ENCODE data around the gene ASPG. TPM values are rescaled to one million over a fixed set of nuclear protein-coding genes. Genes with fewer than 3 reads are reported as not detected.

ASPG gene
- total and polyA plus RNA-seq, 4 donors: 0.50 to 1.6 (median 1.1) TPM

DNA sequence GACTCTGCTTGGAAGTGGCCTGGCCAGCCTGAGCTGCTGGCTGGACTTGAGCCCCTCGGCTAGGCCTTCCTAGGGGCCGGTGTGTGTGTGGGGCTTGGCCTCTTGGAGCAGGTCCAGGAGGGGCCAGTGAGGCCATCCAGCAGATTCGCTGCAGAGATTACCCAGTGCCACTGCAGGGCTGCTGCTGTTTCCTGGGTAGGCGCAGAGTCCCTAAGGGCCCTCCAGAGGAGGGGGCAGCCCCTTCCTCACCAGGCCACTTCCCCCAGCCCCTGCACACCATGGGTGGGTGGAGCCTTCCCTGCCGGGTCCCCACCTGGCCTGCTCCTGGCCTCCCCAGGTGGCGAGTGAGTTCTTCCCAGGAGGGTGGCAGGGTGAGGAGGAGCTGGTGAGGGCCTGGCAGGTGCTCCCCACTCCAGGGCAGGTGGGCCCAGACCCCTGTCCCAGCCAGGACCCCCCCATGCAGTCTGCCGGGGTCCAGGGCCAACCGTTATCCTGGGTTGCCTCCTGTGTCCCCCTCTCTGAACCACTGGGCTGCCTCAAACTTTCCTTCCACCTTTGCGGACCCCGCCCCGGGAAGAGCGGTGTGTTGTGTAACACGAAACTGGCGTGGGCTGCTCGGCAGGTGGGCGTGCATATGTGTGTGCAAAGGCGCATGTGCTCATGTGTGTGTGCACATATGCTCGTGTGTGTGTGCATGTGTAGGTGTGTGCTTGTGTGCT, 25.1 kb downstream of the ASPG start:
- DNase-seq (ENCODE audit: low read depth in 4 of 6, low spot score in 6 of 6): no peak
- no peak overlapping the region for H3K4me3 ChIP-seq (ENCODE audit: low read depth, low read length)
- no peaks in the 10 kb centered on the region for H3K4me1 ChIP-seq (ENCODE audit: control insufficient read depth, insufficient read depth, low read length)
- H3K36me3 ChIP-seq (ENCODE audit: control insufficient read depth, insufficient read depth, low read length): no peaks in the 10 kb centered on the region
- 80% methylated on average over 18 of the region's 18 CpGs for WGBS (ENCODE audit: insufficient coverage)
- H3K9me3 ChIP-seq (ENCODE audit: control insufficient read depth, insufficient read depth, low read length): no peaks in the 10 kb centered on the region
- peaks cover 21% of the 10 kb centered on the region for H3K27me3 ChIP-seq (ENCODE audit: control insufficient read depth, insufficient read depth, low read length)
- H3K27ac ChIP-seq (ENCODE audit: low read depth, low read length): no peak overlapping the region

DNA sequence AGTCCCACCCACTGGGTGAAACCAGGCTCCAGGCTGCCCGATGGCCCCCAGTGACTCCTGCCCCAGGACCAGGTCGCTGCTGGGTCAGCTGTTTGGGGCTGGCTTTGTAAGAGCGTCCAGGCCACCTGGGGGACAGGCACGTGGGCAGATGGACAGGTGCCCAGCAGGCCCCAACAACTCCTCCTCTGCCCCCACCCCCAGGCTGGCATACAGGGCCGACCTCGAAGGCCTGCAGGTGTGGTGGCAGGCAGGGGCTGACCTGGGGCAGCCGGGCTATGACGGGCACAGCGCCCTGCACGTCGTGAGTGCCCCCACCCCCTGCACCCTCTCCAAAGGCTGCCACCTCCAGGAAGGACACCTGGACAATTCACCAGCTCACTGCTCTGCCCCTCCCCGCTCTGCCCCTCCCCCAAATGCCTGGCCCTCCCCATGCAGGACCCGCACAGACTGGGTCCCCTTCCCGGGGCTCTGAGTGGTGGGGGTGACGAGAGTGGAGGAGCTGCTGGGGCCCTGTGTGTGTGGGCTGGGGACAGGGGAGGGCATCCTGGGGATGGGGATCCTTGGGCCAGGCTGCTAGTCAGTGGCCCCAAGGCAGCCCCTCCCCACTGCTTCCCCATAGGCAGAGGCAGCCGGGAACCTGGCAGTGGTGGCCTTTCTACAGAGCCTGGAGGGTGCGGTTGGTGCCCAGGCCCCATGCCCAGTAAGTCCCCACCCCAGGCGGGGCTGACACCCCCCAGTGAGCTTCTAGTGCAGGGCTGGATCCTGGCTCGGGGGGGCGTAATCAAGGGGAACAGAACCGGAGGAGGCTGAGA, 26.0 kb downstream of the ASPG start:
- Histone ChIP-seq H3K9me3 (ENCODE audit: control insufficient read depth, insufficient read depth, low read length) (no peaks in the 10 kb centered on the region), H3K27ac (ENCODE audit: low read depth, low read length) (no peak overlapping the region), H3K4me1 (ENCODE audit: control insufficient read depth, insufficient read depth, low read length) (peaks cover 4% of the 10 kb centered on the region), H3K4me3 (ENCODE audit: low read depth, low read length) (no peak overlapping the region), H3K27me3 (ENCODE audit: control insufficient read depth, insufficient read depth, low read length) (peaks cover 30% of the 10 kb centered on the region), H3K36me3 (ENCODE audit: control insufficient read depth, insufficient read depth, low read length) (no peaks in the 10 kb centered on the region)
- WGBS (ENCODE audit: insufficient coverage): 83% methylated on average over 16 of the region's 21 CpGs
- no peak for DNase-seq (ENCODE audit: low read depth in 4 of 6, low spot score in 6 of 6)

DNA sequence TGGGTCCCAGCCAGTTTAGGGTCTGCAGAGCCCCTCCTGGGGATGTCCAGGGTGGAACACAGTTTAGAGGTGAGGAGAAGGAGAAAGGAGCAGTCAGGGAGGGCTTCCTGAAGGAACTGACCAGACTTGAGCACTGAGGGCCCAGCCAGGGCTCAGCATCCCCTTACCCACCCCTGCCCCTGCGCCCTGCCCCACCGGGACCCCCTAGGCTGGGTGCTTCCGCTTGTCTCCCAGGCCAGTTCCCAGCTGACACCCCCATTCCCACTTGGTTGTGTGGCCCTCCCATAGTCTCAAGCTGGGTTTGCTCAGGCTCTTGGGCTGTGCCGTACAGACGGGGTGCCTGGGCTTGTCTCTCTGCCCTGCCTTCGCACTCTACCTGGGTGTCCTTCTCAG, 26.6 kb downstream of the ASPG start:
- WGBS (ENCODE audit: insufficient coverage): 88% methylated on average over 6 of the region's 6 CpGs
- Histone ChIP-seq H3K4me1 (ENCODE audit: control insufficient read depth, insufficient read depth, low read length) (peaks cover 5% of the 10 kb centered on the region), H3K27ac (ENCODE audit: low read depth, low read length) (no peak overlapping the region), H3K27me3 (ENCODE audit: control insufficient read depth, insufficient read depth, low read length) (peaks cover 32% of the 10 kb centered on the region), H3K9me3 (ENCODE audit: control insufficient read depth, insufficient read depth, low read length) (no peaks in the 10 kb centered on the region), H3K36me3 (ENCODE audit: control insufficient read depth, insufficient read depth, low read length) (no peaks in the 10 kb centered on the region), H3K4me3 (ENCODE audit: low read depth, low read length) (no peak overlapping the region)
- DNase-seq (ENCODE audit: low read depth in 4 of 6, low spot score in 6 of 6): no peak

DNA sequence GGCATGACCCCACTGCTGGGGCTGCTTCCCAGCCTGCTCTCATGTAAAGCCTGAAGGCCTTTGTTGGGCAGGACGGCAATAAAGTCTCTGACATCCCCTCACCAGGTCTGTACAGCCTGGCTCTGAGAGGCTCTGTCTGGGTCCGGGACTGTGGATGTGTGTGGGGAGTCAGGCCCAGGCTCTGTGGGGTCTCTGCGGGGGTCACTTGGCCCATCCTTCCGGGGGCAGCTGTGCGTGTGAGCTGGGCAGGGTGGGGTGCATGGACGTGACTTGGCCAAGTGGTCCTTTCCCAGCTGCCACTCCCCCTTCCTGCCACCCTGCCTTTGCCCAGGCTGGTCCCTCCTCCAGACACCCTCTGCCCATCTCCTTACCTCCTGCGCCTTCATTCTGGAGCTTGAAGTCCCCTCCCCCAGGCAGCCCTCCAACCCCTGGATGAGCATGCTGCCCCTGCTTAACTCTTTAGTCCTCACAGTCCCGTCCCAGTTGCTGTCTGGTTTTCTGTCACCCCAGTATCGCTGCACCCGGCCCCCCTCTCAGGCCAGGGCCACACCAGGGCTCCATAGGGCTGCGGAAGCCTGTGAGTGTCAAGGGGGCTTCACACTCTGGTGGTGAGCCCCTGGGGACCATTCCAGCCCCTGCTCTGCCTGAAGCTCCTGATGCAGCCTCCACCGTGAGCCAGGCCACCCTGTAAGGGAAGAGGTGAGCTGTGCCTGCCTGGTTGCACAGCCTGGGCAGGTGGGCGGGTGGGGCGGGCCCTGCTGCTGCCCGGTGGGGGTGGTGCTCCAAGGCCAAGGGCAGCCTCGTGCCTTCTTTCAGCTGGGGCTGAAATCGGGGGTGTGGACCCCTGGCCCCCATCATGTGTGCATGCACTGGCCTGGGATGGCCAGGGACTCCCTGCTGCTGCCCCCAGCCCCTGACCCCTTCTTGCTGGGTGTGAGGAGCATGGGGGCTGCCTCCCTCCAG, 27.4 kb downstream of the ASPG start:
- Histone ChIP-seq H3K9me3 (ENCODE audit: control insufficient read depth, insufficient read depth, low read length) (no peaks in the 10 kb centered on the region), H3K27ac (ENCODE audit: low read depth, low read length) (no peak overlapping the region), H3K36me3 (ENCODE audit: control insufficient read depth, insufficient read depth, low read length) (no peaks in the 10 kb centered on the region), H3K4me1 (ENCODE audit: control insufficient read depth, insufficient read depth, low read length) (peaks cover 5% of the 10 kb centered on the region), H3K4me3 (ENCODE audit: low read depth, low read length) (no peak overlapping the region), H3K27me3 (ENCODE audit: control insufficient read depth, insufficient read depth, low read length) (peaks cover 39% of the 10 kb centered on the region)
- WGBS (ENCODE audit: insufficient coverage): 69% methylated on average over 15 of the region's 17 CpGs
- no peak for DNase-seq (ENCODE audit: low read depth in 4 of 6, low spot score in 6 of 6)

DNA sequence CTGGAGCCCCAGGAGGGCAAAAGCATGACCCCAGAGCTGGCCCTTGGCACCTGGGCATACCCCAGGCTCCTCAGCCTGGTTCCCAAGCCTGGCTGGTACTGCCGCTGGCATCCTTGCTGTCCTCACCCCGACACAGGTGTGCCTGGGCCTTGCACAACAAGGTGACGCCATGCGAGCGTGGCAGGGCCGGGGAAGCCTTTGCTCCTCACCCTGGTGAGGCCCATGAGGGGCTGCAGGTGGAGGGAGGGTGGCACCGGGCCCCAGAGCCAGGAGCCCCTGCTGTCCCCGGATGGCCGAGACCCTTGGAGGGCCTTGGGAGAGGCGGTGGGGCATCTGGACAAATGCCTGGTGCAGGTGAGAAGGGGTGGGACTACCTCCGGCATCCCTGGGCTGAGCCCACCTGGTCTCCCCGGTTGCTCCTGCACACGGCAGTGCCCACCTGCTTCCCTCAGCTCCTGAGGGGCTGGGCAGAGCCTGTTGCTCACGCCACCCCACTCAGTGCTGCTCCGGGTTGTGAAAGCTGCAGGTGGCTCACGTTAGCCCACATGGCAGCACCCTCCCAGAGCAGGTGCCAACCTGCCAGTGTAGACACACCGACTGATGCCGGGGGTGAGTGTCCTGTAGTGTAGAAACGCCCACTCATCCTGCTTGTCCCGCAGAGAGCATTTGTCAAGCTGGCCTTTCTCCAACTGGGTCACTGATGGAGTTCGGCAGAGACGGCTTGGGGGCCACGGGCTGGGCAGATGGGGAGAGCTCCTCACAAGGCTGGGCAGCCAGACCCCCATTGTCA, 28.3 kb downstream of the ASPG start:
- Histone ChIP-seq H3K27ac (ENCODE audit: low read depth, low read length) (no peak overlapping the region), H3K4me1 (ENCODE audit: control insufficient read depth, insufficient read depth, low read length) (peaks cover 5% of the 10 kb centered on the region), H3K36me3 (ENCODE audit: control insufficient read depth, insufficient read depth, low read length) (no peaks in the 10 kb centered on the region), H3K27me3 (ENCODE audit: control insufficient read depth, insufficient read depth, low read length) (peaks cover 48% of the 10 kb centered on the region), H3K9me3 (ENCODE audit: control insufficient read depth, insufficient read depth, low read length) (no peaks in the 10 kb centered on the region), H3K4me3 (ENCODE audit: low read depth, low read length) (no peak overlapping the region)
- DNase-seq (ENCODE audit: low read depth in 4 of 6, low spot score in 6 of 6): no peak
- 78% methylated on average over 22 of the region's 23 CpGs for WGBS (ENCODE audit: insufficient coverage)

DNA sequence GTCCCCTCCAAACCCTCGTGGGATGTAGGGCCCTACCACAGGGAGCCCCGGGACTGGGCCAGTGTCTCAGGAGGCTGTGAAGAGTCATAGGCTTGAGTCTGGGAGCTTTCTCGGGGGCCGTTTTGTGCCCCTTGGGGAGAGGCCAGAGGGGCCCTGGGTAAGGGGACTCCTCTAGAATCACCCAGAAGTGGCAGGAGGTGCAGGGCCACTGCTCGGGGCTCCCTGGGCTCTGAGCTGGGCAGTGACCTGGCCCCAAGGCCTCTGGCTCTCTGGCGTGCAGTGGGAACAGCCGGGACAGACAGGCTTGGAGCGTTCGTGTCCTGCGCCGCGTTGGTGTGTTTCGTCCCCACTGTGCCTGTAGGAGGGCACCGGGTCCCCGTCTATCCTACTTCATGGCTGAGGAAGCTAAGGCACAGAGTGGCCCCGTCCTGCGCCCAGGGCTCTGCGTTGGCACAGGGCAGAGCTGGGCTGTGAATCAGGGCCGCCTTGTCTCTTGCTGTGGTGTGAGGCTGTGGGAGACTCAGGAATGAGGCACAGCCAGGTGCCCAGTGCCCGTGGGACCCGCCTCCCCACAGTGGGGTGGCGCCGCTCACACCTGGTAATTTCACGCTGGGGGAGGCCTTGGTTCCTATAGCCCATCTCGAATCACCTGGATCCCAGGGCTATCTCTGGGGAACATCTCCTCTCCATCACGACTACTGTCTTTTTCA, 29.1 kb downstream of the ASPG start:
- Histone ChIP-seq H3K27me3 (ENCODE audit: control insufficient read depth, insufficient read depth, low read length) (peaks cover 55% of the 10 kb centered on the region), H3K4me1 (ENCODE audit: control insufficient read depth, insufficient read depth, low read length) (peaks cover 5% of the 10 kb centered on the region), H3K27ac (ENCODE audit: low read depth, low read length) (no peak overlapping the region), H3K36me3 (ENCODE audit: control insufficient read depth, insufficient read depth, low read length) (no peaks in the 10 kb centered on the region), H3K4me3 (ENCODE audit: low read depth, low read length) (no peak overlapping the region), H3K9me3 (ENCODE audit: control insufficient read depth, insufficient read depth, low read length) (no peaks in the 10 kb centered on the region)
- WGBS (ENCODE audit: insufficient coverage): 84% methylated on average over 25 of the region's 26 CpGs
- DNase-seq (ENCODE audit: low read depth in 4 of 6, low spot score in 6 of 6): no peak

DNA sequence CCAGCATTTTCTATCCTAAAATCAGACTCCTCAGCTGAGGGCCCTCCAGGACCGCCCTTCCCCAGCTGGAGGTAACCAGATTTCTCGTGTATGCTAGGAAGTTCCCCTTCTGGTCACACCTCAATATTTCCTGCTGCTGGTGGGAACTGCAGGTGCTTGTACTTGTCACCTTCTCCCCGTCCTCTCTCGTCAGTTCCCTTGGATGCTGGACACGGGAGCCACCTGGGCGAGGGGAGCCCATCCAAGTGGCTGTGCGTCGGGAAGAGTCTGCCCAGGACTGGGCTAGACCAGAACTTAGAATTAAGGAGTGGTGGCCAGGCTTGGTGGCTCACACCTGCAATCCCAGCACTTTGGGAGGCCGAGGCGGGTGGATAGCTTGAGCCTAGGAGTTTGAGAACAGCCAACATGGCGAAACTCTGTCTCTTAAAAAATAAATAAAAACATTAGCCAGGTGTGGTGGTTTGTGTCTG, 29.7 kb downstream of the ASPG start:
- Histone ChIP-seq H3K36me3 (ENCODE audit: control insufficient read depth, insufficient read depth, low read length) (no peaks in the 10 kb centered on the region), H3K9me3 (ENCODE audit: control insufficient read depth, insufficient read depth, low read length) (no peaks in the 10 kb centered on the region), H3K27me3 (ENCODE audit: control insufficient read depth, insufficient read depth, low read length) (peaks cover 61% of the 10 kb centered on the region), H3K27ac (ENCODE audit: low read depth, low read length) (no peak overlapping the region), H3K4me3 (ENCODE audit: low read depth, low read length) (no peak overlapping the region), H3K4me1 (ENCODE audit: control insufficient read depth, insufficient read depth, low read length) (peaks cover 5% of the 10 kb centered on the region)
- 87% methylated on average over 10 of the region's 11 CpGs for WGBS (ENCODE audit: insufficient coverage)
- no peak for DNase-seq (ENCODE audit: low read depth in 4 of 6, low spot score in 6 of 6)

DNA sequence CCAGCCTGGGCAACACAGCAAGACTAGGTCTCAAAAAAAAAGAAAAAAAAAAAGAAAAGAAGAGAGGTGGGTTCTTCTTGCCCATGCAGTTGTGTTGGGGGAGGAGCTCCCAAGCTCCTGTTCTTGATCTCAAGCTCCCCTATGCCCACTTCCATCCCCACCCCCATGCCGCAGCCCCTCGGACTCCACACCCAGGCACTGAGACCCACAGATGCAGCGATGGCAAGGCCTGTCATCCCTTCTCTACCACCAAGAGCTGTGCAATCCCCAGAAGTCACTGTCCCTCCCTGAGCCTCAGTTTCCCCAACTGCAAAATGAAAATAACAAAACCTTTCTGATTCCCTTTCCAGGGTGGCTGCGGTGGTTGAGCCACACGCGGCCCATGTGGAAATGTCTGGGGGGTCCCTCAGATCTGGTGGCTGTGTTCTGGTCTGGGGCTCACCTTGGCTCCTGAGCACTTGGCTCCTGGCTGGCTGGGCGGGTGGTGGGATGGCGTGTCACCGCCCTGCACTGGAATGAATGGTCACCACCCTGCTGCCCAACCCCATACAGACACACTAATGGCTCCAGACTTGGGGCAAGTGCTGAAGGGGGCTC, 30.3 kb downstream of the ASPG start:
- Histone ChIP-seq H3K27ac (ENCODE audit: low read depth, low read length) (no peak overlapping the region), H3K4me3 (ENCODE audit: low read depth, low read length) (no peak overlapping the region), H3K27me3 (ENCODE audit: control insufficient read depth, insufficient read depth, low read length) (peaks cover 65% of the 10 kb centered on the region), H3K9me3 (ENCODE audit: control insufficient read depth, insufficient read depth, low read length) (no peaks in the 10 kb centered on the region), H3K36me3 (ENCODE audit: control insufficient read depth, insufficient read depth, low read length) (no peaks in the 10 kb centered on the region), H3K4me1 (ENCODE audit: control insufficient read depth, insufficient read depth, low read length) (peaks cover 5% of the 10 kb centered on the region)
- DNase-seq (ENCODE audit: low read depth in 4 of 6, low spot score in 6 of 6): no peak
- WGBS (ENCODE audit: insufficient coverage): 86% methylated on average over 5 of the region's 9 CpGs

Data from spinal cord (tissue), 10 donors.